ENCODE measurements around the gene TLX1. TPM values are rescaled to one million over a fixed set of nuclear protein-coding genes. Genes with fewer than 3 reads are reported as not detected.
A peak's percentile ranks its signal among the peaks of the same experiment; 100 is the strongest.

TLX1 gene
- total RNA-seq, 3 donors from 2014 or later = 0.93 to 1.0 TPM; not detected in 1

DNA sequence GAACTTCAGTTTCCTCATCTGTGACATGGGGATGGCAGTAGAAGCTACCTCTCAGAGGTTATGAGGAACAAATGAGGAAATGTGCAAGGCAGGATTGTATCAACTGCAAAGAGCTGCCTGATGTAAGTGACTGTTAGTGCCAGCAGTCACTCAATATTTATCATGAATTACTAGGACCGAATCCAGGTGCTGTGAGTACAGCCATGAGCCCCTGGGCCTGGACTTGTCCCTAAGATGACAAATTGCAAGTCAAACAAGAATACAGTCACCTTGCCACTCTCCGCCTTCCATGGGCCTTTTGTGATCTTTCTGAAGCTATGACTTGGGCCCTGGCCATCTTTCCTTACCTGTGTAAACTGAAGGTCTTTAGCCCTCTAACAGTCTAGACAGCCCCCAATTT lies 27.7 kb upstream of the TLX1 start:
- DNase-seq (no peak), ATAC-seq (no peak)
- Histone ChIP-seq H3K36me3 (ENCODE audit: low read depth) (no peaks in the 10 kb centered on the region), H3K4me1 (ENCODE audit: low read depth) (no peaks in the 10 kb centered on the region), H3K9me3 (no peaks in the 10 kb centered on the region), H3K4me3 (no peak overlapping the region)
- TF ChIP-seq, protein P1, sequence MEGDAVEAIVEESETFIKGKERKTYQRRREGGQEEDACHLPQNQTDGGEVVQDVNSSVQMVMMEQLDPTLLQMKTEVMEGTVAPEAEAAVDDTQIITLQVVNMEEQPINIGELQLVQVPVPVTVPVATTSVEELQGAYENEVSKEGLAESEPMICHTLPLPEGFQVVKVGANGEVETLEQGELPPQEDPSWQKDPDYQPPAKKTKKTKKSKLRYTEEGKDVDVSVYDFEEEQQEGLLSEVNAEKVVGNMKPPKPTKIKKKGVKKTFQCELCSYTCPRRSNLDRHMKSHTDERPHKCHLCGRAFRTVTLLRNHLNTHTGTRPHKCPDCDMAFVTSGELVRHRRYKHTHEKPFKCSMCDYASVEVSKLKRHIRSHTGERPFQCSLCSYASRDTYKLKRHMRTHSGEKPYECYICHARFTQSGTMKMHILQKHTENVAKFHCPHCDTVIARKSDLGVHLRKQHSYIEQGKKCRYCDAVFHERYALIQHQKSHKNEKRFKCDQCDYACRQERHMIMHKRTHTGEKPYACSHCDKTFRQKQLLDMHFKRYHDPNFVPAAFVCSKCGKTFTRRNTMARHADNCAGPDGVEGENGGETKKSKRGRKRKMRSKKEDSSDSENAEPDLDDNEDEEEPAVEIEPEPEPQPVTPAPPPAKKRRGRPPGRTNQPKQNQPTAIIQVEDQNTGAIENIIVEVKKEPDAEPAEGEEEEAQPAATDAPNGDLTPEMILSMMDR (IDR thresholded peaks at IDR 0.05) = no peak
- intact Hi-C loops (cut with DNase I, micrococcal nuclease) = no loop called here

DNA sequence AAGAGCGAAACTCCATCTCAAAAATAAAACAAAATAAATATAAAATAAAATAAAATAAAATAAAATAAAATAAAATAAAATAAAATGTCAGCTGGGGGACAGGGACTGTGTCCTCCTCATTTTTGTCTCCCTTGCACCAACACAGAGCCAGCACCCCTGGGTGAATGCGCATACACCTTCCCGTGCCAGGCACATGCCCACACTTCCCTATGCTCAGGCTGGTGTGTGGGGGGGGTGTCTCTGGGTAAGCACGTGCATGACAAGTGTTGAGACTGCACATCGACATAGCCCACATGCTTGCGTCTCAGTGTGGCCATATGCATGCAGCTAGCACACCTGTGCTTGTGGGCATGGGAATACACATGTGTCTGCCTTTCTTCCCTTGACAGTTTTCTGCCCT lies 24.7 kb upstream of the TLX1 start:
- H3K4me3 ChIP-seq = no peak overlapping the region
- ATAC-seq = no peak
- no peaks in the 10 kb centered on the region for H3K4me1 ChIP-seq (ENCODE audit: low read depth)
- H3K9me3 ChIP-seq = no peaks in the 10 kb centered on the region
- intact Hi-C loops (cut with DNase I, micrococcal nuclease) = no loop called here
- H3K36me3 ChIP-seq (ENCODE audit: low read depth) = no peaks in the 10 kb centered on the region
- no peak for DNase-seq
- TF ChIP-seq, protein P1 (IDR thresholded peaks at IDR 0.05) = no peak

DNA sequence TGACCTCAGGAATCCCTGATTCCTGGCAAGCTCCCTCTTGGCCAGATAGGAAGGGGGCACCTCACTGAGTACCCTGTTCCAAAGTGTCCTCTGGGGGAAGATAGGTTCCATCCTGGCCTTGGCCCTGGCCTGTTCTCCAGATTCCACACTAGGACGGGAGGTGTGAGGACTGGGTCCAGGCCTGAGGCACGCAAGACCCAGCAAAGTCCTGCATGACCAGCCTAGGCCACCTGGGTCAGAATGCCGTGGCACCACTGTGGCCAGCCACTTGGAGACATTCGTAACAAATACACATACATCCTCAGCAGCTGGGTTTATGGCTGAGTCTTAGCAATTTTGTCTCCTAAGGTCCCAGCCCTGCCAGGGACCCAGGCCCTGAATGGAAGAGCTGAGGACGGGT lies 23.3 kb upstream of the TLX1 start:
- no peaks in the 10 kb centered on the region for H3K4me1 ChIP-seq (ENCODE audit: low read depth)
- no peak for ATAC-seq

DNA sequence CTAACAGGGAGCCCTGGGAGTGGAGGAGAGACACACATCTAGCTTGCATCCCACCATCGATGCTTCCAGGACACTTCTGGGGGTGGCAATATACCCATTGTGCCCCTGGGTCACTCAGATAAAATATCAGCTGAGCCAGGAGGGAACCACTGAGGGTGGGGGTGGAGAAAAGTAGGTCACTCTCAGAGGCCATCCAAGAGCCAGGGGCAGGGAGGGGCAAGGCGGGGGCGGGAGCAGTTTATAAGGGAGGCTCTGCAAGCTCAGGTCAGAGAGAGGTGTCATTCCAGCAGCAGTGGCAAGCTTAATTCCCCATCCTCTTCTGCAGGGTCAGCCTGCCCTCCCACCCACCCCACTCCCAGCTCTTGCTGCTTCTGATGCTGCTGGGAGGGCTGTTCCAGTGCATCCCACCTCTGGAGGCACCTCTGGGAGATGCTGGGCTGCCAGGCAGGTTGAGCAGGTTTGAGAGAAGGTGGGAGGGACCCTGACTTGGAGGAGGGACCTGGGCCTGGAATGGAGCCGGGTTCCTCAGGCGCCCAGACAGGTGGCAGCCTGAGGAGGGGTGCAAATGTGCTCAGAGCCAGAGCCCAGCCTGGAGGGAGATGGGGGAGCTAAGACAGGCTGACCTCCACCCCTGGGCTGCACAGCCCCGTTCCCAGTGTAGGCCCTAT lies 20.1 kb upstream of the TLX1 start:
- intact Hi-C loops (cut with DNase I, micrococcal nuclease) = no loop called here
- no peak overlapping the region for H3K4me3 ChIP-seq
- ATAC-seq (peak; percentile 26), DNase-seq (no peak)
- H3K36me3 ChIP-seq (ENCODE audit: low read depth) = no peaks in the 10 kb centered on the region
- H3K4me1 ChIP-seq (ENCODE audit: low read depth) = no peaks in the 10 kb centered on the region
- TF ChIP-seq, protein P1 (IDR thresholded peaks at IDR 0.05) = no peak
- no peaks in the 10 kb centered on the region for H3K9me3 ChIP-seq

More for the DNA sequence above, 23.3 kb upstream of the TLX1 start:
- H3K36me3 ChIP-seq (ENCODE audit: low read depth) = no peaks in the 10 kb centered on the region
- intact Hi-C loops (cut with DNase I, micrococcal nuclease) = no loop called here
- TF ChIP-seq, protein P1 (IDR thresholded peaks at IDR 0.05) = no peak
- no peak overlapping the region for H3K4me3 ChIP-seq
- no peak for DNase-seq
- no peaks in the 10 kb centered on the region for H3K9me3 ChIP-seq

DNA sequence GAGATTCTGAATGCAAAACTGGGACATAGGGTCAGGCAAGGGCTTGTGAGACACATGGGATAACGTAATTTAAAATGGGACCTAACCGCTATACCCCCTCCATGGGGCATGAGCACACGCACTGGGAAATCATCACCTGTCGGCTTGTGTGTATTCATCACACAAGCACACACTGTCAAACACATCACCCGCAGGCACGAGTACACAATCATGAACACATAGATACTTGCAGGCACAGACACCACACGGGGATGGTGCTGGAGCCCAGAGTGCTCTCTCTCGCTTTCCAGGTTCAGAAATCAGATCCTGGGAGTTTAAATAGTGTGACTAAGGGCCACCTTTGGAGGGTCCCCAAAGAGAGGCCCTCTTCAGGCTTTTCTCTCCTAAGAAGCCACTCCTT lies 19.6 kb upstream of the TLX1 start:
- TF ChIP-seq, protein P1 (IDR thresholded peaks at IDR 0.05) = no peak
- no peaks in the 10 kb centered on the region for H3K4me1 ChIP-seq (ENCODE audit: low read depth)
- DNase-seq (no peak), ATAC-seq (no peak)
- H3K9me3 ChIP-seq = no peaks in the 10 kb centered on the region
- intact Hi-C loops (cut with DNase I, micrococcal nuclease) = no loop called here
- H3K4me3 ChIP-seq = no peak overlapping the region
- no peaks in the 10 kb centered on the region for H3K36me3 ChIP-seq (ENCODE audit: low read depth)

All from mucosa of descending colon (tissue), 3 donors.